Neutrophil (primary cell): ENCODE data around the gene SMCO3.

Source experiments
- H3K27ac ChIP-seq: fragments of 200-600 bp; sonication (generic); 2 replicates; pipeline ENCODE4 v1.5.1; 2016; ENCODE audit warnings: mild to moderate bottlenecking, moderate library complexity
- H3K27me3 ChIP-seq: fragments of 200-600 bp; sonication (generic); 2 replicates; pipeline ENCODE4 v1.6.0; 2016; ENCODE audit warnings: mild to moderate bottlenecking
- H3K36me3 ChIP-seq: fragments of 200-600 bp; sonication (generic); 2 replicates; pipeline ENCODE4 v1.5.1; 2017
- H3K4me1 ChIP-seq, 2 experiments: fragments of 200-600 bp in 1 of 2; sonication (generic) in 1 of 2; 1 replicate in 1 of 2; 2 replicates in 1 of 2; pipeline versions ENCODE4 v1.5.1 to v1.6.1; 2013 to 2016; ENCODE audit warnings: low read depth in 1 of 2, low read length in 1 of 2, mild to moderate bottlenecking in 1 of 2, moderate library complexity in 1 of 2; ENCODE audit not compliant: control insufficient read depth in 1 of 2, insufficient read depth in 1 of 2
- H3K4me3 ChIP-seq, 2 experiments: fragments of 200-600 bp in 1 of 2; sonication (generic) in 1 of 2; 1 replicate in 1 of 2; 2 replicates in 1 of 2; pipeline ENCODE4 v1.5.1; 2013 to 2016; ENCODE audit warnings: low read depth in 1 of 2, low read length in 1 of 2, mild to moderate bottlenecking in 1 of 2, moderate library complexity in 1 of 2
- H3K9me3 ChIP-seq: fragments of 200-600 bp; sonication (generic); 2 replicates; pipeline ENCODE4 v1.5.1; 2016
- TF ChIP-seq, protein P1 (sequence below): fragments of 200-600 bp; sonication (generic); IDR thresholded peaks from 2 replicates; pipeline ENCODE4 v1.5.1; 2016; ENCODE audit warnings: antibody characterized with exemption

SMCO3 gene

DNA sequence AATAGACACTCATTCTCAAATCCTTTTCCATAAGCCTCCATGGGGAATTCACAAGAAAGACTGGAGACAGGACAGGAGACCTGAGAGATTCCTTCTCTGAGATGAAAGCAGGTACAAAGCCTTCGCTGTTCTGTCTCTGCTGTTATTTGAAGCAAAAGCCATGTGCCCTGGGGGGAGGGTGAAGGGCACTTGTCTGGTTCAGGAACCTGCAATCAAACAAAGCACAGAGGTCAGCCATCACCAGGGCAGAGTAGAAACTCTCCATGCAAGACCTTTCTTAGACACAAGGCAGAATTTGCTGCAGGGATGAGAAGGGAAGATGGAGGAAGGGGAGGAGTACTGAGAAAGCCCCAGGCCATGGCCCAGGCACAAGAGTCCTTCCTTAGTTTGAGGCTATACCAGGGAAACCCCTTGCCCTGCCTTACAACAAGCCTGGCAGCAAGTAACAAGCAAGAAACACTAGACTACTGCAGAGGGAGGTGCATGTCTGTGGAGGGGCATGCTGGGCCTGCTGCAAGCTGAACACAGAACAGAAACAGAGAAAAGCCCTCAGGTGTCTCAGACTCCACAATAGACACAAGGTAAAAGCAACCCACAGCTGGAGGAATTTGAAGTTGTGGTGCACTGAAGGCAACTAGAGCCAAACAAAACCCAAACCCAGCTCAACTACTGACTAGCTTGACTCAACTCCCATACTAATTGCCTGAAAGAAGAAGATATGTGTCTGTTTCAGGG, 37.1 kb upstream of the SMCO3 start:
- H3K9me3 ChIP-seq, result no peaks in the 10 kb centered on the region
- TF ChIP-seq, protein P1, sequence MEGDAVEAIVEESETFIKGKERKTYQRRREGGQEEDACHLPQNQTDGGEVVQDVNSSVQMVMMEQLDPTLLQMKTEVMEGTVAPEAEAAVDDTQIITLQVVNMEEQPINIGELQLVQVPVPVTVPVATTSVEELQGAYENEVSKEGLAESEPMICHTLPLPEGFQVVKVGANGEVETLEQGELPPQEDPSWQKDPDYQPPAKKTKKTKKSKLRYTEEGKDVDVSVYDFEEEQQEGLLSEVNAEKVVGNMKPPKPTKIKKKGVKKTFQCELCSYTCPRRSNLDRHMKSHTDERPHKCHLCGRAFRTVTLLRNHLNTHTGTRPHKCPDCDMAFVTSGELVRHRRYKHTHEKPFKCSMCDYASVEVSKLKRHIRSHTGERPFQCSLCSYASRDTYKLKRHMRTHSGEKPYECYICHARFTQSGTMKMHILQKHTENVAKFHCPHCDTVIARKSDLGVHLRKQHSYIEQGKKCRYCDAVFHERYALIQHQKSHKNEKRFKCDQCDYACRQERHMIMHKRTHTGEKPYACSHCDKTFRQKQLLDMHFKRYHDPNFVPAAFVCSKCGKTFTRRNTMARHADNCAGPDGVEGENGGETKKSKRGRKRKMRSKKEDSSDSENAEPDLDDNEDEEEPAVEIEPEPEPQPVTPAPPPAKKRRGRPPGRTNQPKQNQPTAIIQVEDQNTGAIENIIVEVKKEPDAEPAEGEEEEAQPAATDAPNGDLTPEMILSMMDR, result no peak
- H3K36me3 ChIP-seq, result no peaks in the 10 kb centered on the region
- H3K27ac ChIP-seq, result no peak overlapping the region
- no peaks in the 10 kb centered on the region for H3K27me3 ChIP-seq
- no peaks in the 10 kb centered on the region for H3K4me1 ChIP-seq
- no peak overlapping the region for H3K4me3 ChIP-seq

DNA sequence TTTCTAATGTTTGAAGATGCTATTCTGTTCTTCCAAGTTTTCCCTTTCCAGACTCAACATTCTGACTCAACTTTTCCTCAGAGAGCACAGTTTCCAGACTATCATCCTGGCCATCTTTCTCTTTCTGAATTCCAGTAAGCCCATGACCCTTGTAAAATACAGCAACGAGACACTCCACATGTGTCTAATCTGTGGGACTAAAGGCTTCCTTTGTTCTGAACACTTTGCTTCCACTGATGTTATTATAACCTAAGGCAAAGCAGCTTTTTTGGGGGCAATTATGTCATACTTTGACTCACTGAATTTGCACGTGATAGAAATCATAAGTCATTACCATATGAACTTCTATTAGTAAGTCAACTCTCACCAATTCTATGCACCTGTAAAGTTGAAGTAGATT, 35.7 kb upstream of the SMCO3 start:
- H3K27me3 ChIP-seq, result no peaks in the 10 kb centered on the region
- TF ChIP-seq, protein P1, result no peak
- H3K4me1 ChIP-seq, result no peaks in the 10 kb centered on the region
- H3K9me3 ChIP-seq, result no peaks in the 10 kb centered on the region
- no peak overlapping the region for H3K4me3 ChIP-seq
- no peak overlapping the region for H3K27ac ChIP-seq
- no peaks in the 10 kb centered on the region for H3K36me3 ChIP-seq

GRCh38 chr12:14846876-14847580, 33.0 kb upstream of the SMCO3 start:
- Histone ChIP-seq H3K4me1 (no peaks in the 10 kb centered on the region), H3K9me3 (no peaks in the 10 kb centered on the region), H3K27ac (no peak overlapping the region), H3K4me3 (no peak overlapping the region), H3K27me3 (no peaks in the 10 kb centered on the region), H3K36me3 (no peaks in the 10 kb centered on the region)
- TF ChIP-seq, protein P1, result no peak

DNA sequence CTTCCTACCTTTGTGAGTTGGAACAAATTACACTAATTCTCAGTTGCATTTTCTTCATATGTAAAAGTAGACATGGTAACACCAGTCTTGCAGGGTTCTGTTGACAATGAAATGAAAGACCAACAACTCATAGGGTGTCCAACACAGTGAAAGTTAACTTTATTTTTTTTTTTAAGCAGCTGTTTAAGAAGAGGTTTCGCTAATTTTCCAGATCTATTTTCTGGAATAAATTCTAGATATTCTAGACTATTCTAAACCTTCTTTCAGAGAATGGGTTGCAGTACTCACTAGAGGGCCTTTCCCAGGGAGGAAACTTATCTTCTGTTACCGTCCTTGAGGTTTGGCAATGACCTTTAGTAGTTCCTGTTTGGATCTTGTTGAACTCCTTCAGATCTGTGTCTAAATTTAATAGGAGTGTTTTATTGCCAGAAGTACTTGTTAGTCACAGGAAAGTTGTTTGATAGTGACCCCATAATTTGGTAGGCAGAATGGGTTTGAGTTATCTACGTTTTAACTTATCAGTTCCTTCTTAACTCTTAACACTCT, 32.1 kb upstream of the SMCO3 start:
- Histone ChIP-seq H3K27me3 (peaks cover 6% of the 10 kb centered on the region), H3K27ac (no peak overlapping the region), H3K9me3 (no peaks in the 10 kb centered on the region), H3K4me1 (no peaks in the 10 kb centered on the region), H3K4me3 (no peak overlapping the region), H3K36me3 (no peaks in the 10 kb centered on the region)
- TF ChIP-seq, protein P1, result no peak

DNA sequence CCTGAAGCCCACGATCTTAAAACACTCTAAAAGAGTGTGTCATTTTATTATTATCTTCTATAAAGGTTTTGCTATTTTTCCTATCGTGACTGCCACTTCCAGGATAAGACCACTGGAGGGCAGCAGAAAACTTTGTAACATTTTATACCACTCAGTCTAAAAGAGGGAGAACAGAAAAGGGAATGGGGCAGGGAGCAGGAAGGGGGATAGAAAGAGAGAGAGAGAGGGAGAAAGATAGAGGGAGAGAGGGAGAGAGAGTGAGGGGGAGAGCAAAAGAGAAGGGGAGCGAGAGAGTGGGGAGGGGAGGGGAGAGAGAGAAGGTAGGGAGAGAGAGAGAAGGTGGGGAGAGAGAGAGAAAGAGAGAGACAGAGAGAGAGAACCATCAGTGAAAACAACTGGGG, 31.4 kb upstream of the SMCO3 start:
- Histone ChIP-seq H3K27me3 (peaks cover 11% of the 10 kb centered on the region), H3K9me3 (no peaks in the 10 kb centered on the region), H3K4me1 (no peaks in the 10 kb centered on the region), H3K4me3 (no peak overlapping the region), H3K27ac (no peak overlapping the region), H3K36me3 (no peaks in the 10 kb centered on the region)
- TF ChIP-seq, protein P1, result peak; percentile 72
